Activated T-cell treated with anti-CD3 and anti-CD28 coated beads, Interleukin-2, amount 50 U/mL, for 72 hours (primary cell): Measurements from ENCODE around the gene FBN1. TPM values are rescaled to one million over a fixed set of nuclear protein-coding genes. Genes with fewer than 3 reads are reported as not detected.

Source experiments
- ATAC-seq, 2 donors: fragments of 150-1000 bp; cut with Tn5 transposase; replicated peaks in 1 of 2; 2 replicates each; pipeline ENCODE4 v1.10.0; 2021; ENCODE audit warnings: moderate library complexity in 2 of 2, mild to moderate bottlenecking in 1 of 2
- DNase-seq, 2 donors: peaks; one replicate each; pipeline ENCODE4 v3.0.0; 2021 to 2022; ENCODE audit warnings: mixed read lengths in 1 of 2
- H3K27ac Mint-ChIP-seq: one replicate; pipeline ENCODE4 v1.8.0; 2022; ENCODE audit warnings: mild to moderate bottlenecking, moderate library complexity, mixed read lengths
- H3K27me3 Mint-ChIP-seq: one replicate; pipeline ENCODE4 v1.8.0; 2022; ENCODE audit warnings: low read depth, mixed read lengths
- H3K36me3 Mint-ChIP-seq, 2 donors: one replicate each; pipeline ENCODE4 v1.8.0; 2022; ENCODE audit warnings: mixed read lengths in 2 of 2, mild to moderate bottlenecking in 1 of 2; ENCODE audit not compliant: insufficient read depth in 2 of 2
- H3K4me1 Mint-ChIP-seq: one replicate; pipeline ENCODE4 v1.8.0; 2022; ENCODE audit warnings: low read depth, mixed read lengths
- H3K4me3 Mint-ChIP-seq, 2 donors: one replicate each; pipeline ENCODE4 v1.8.0; 2022; ENCODE audit warnings: mild to moderate bottlenecking in 2 of 2, mixed read lengths in 2 of 2, moderate library complexity in 2 of 2
- H3K9me3 Mint-ChIP-seq, 2 donors: one replicate each; pipeline ENCODE4 v1.8.0; 2022; ENCODE audit warnings: mixed read lengths in 2 of 2
- total RNA-seq, 2 donors: library from RNA; stranded (reverse); gene quantifications; one replicate each; pipeline ENCODE4 v1.2.3, GENCODE V29; 2022

FBN1 gene
- total RNA-seq, 2 donors from 2014 or later = 0.50 to 0.79 TPM

GRCh38 chr15:48580736-48581135 lies 64.8 kb downstream of the FBN1 start:
- DNase-seq (no peak), ATAC-seq (no peak)
- H3K36me3 Mint-ChIP-seq = no peaks in the 10 kb centered on the region
- no peak overlapping the region for H3K27ac Mint-ChIP-seq
- H3K27me3 Mint-ChIP-seq = no peaks in the 10 kb centered on the region
- H3K9me3 Mint-ChIP-seq = peaks cover 0 to 4% of the 10 kb centered on the region in 2 donors
- no peak overlapping the region for H3K4me3 Mint-ChIP-seq
- H3K4me1 Mint-ChIP-seq = no peaks in the 10 kb centered on the region

GRCh38 chr15:48579945-48580671 lies 65.4 kb downstream of the FBN1 start:
- Mint-ChIP-seq H3K27me3 (no peaks in the 10 kb centered on the region), H3K27ac (no peak overlapping the region), H3K36me3 (no peaks in the 10 kb centered on the region), H3K4me1 (no peaks in the 10 kb centered on the region), H3K9me3 (peaks cover 0 to 5% of the 10 kb centered on the region in 2 donors), H3K4me3 (no peak overlapping the region)
- ATAC-seq = no peak
- no peak for DNase-seq

GRCh38 chr15:48578965-48579364 lies 66.5 kb downstream of the FBN1 start:
- H3K27ac Mint-ChIP-seq = no peak overlapping the region
- H3K4me1 Mint-ChIP-seq = no peaks in the 10 kb centered on the region
- DNase-seq = no peak
- H3K36me3 Mint-ChIP-seq = no peaks in the 10 kb centered on the region
- no peak for ATAC-seq
- peaks cover 6% of the 10 kb centered on the region for H3K27me3 Mint-ChIP-seq
- peaks cover 0 to 5% of the 10 kb centered on the region in 2 donors for H3K9me3 Mint-ChIP-seq
- H3K4me3 Mint-ChIP-seq = no peak overlapping the region

GRCh38 chr15:48577469-48577868 lies 68.0 kb downstream of the FBN1 start:
- Mint-ChIP-seq H3K36me3 (no peaks in the 10 kb centered on the region), H3K27ac (no peak overlapping the region), H3K9me3 (peaks cover 0 to 5% of the 10 kb centered on the region in 2 donors), H3K4me3 (no peak overlapping the region), H3K4me1 (no peaks in the 10 kb centered on the region), H3K27me3 (peaks cover 9% of the 10 kb centered on the region)
- ATAC-seq (no peak), DNase-seq (no peak)

- ATAC-seq = no peak
- no peak for DNase-seq
- Mint-ChIP-seq H3K4me1 (no peaks in the 10 kb centered on the region), H3K27ac (no peak overlapping the region), H3K9me3 (peaks cover 0 to 5% of the 10 kb centered on the region in 2 donors), H3K4me3 (no peak overlapping the region), H3K27me3 (peaks cover 9% of the 10 kb centered on the region), H3K36me3 (no peaks in the 10 kb centered on the region)
Observed at GRCh38 chr15:48574187-48574586, 71.3 kb downstream of the FBN1 start.

- Mint-ChIP-seq H3K9me3 (peaks cover 0 to 5% of the 10 kb centered on the region in 2 donors), H3K36me3 (no peaks in the 10 kb centered on the region), H3K4me1 (no peaks in the 10 kb centered on the region), H3K4me3 (no peak overlapping the region), H3K27ac (no peak overlapping the region), H3K27me3 (peaks cover 9% of the 10 kb centered on the region)
- ATAC-seq (no peak), DNase-seq (no peak)
Observed at GRCh38 chr15:48573780-48574179, 71.7 kb downstream of the FBN1 start.

- Mint-ChIP-seq H3K4me3 (no peak overlapping the region), H3K36me3 (no peaks in the 10 kb centered on the region)
Observed at GRCh38 chr15:48572823-48573222, 72.7 kb downstream of the FBN1 start.

GRCh38 chr15:48571510-48571909 lies 74.0 kb downstream of the FBN1 start:
- DNase-seq (no peak), ATAC-seq (no peak)
- Mint-ChIP-seq H3K27ac (no peak overlapping the region), H3K4me1 (no peaks in the 10 kb centered on the region), H3K36me3 (no peaks in the 10 kb centered on the region), H3K9me3 (peaks cover 0 to 5% of the 10 kb centered on the region in 2 donors), H3K27me3 (peaks cover 9% of the 10 kb centered on the region), H3K4me3 (no peak overlapping the region)

More at GRCh38 chr15:48572823-48573222, 72.7 kb downstream of the FBN1 start:
- H3K27ac Mint-ChIP-seq = no peak overlapping the region
- DNase-seq (no peak), ATAC-seq (no peak)
- peaks cover 0 to 5% of the 10 kb centered on the region in 2 donors for H3K9me3 Mint-ChIP-seq
- H3K4me1 Mint-ChIP-seq = no peaks in the 10 kb centered on the region
- peaks cover 9% of the 10 kb centered on the region for H3K27me3 Mint-ChIP-seq

GRCh38 chr15:48570822-48571221 lies 74.7 kb downstream of the FBN1 start:
- Mint-ChIP-seq H3K27me3 (peaks cover 9% of the 10 kb centered on the region), H3K9me3 (peaks cover 0 to 2% of the 10 kb centered on the region in 2 donors), H3K4me1 (no peaks in the 10 kb centered on the region), H3K27ac (no peak overlapping the region), H3K36me3 (no peaks in the 10 kb centered on the region), H3K4me3 (no peak overlapping the region)
- DNase-seq = no peak
- ATAC-seq = no peak

- Mint-ChIP-seq H3K9me3 (no peaks in the 10 kb centered on the region), H3K27ac (no peak overlapping the region), H3K27me3 (peaks cover 9% of the 10 kb centered on the region), H3K36me3 (no peaks in the 10 kb centered on the region), H3K4me1 (no peaks in the 10 kb centered on the region), H3K4me3 (no peak overlapping the region)
- ATAC-seq (no peak), DNase-seq (no peak)
Observed at GRCh38 chr15:48569591-48570302, 75.8 kb downstream of the FBN1 start.

GRCh38 chr15:48566668-48567067 lies 78.8 kb downstream of the FBN1 start:
- Mint-ChIP-seq H3K27me3 (no peaks in the 10 kb centered on the region), H3K9me3 (no peaks in the 10 kb centered on the region), H3K36me3 (no peaks in the 10 kb centered on the region), H3K4me1 (no peaks in the 10 kb centered on the region), H3K4me3 (no peak overlapping the region), H3K27ac (no peak overlapping the region)
- ATAC-seq = no peak
- no peak for DNase-seq

GRCh38 chr15:48565560-48566482 lies 79.7 kb downstream of the FBN1 start:
- ATAC-seq = no peak
- Mint-ChIP-seq H3K27me3 (no peaks in the 10 kb centered on the region), H3K27ac (no peak overlapping the region), H3K9me3 (no peaks in the 10 kb centered on the region), H3K4me1 (no peaks in the 10 kb centered on the region), H3K36me3 (no peaks in the 10 kb centered on the region), H3K4me3 (no peak overlapping the region)
- no peak for DNase-seq

GRCh38 chr15:48564690-48565089 lies 80.8 kb downstream of the FBN1 start:
- H3K4me3 Mint-ChIP-seq = no peak overlapping the region
- no peaks in the 10 kb centered on the region for H3K27me3 Mint-ChIP-seq
- H3K36me3 Mint-ChIP-seq = no peaks in the 10 kb centered on the region
- H3K4me1 Mint-ChIP-seq = no peaks in the 10 kb centered on the region
- no peak overlapping the region for H3K27ac Mint-ChIP-seq
- no peaks in the 10 kb centered on the region for H3K9me3 Mint-ChIP-seq
- no peak for DNase-seq
- no peak for ATAC-seq
